Measurements from ENCODE around the gene C19orf44. TPM values are rescaled to one million over a fixed set of nuclear protein-coding genes. Genes with fewer than 3 reads are reported as not detected.

The C19orf44 gene
- total RNA-seq, 1 experiment from 2014 or later: 2.5 TPM

GRCh38 chr19:16467581-16467980 lies 28.6 kb upstream of the C19orf44 start:
- Histone ChIP-seq H3K9me2 (replicated peaks; ENCODE audit: low read length) (no peaks in the 10 kb centered on the region), H3K79me2 (ENCODE audit: low read length) (peaks cover 90% of the 10 kb centered on the region), H3K4me3 (ENCODE audit: low read length) (no peak overlapping the region), H3K36me3 (ENCODE audit: low read depth, low read length) (no peaks in the 10 kb centered on the region; the same call in 1 of the 2 replicates), H3K27me3 (ENCODE audit: low read length) (no peaks in the 10 kb centered on the region), H3K4me1 (ENCODE audit: insufficient read depth, low read length) (peaks cover 38% of the 10 kb centered on the region), H3F3A (ENCODE audit: low read length, unreplicated experiment) (no peaks in the 10 kb centered on the region), H3K9me3 (ENCODE audit: low read length) (no peaks in the 10 kb centered on the region), H3K9ac (ENCODE audit: low read length) (no peak overlapping the region), H4K20me1 (ENCODE audit: low read length) (peaks cover 17% of the 10 kb centered on the region), H3K4me2 (ENCODE audit: low read length) (no peak overlapping the region), H3K27ac (ENCODE audit: low read length) (no peak overlapping the region), H2AFZ (ENCODE audit: low read length) (no peak overlapping the region)
- ATAC-seq: no peak
- ChIA-PET CTCF (no interaction called here), POLR2A (ENCODE audit: unreplicated experiment) (no interaction called here)
- BruUV-seq (replicated peaks): no TSS peak
- intact Hi-C loops (cut with micrococcal nuclease): no loop called here
- DNase-seq: no peak
- no peak for TF ChIP-seq EZH2phosphoT487 (IDR thresholded peaks at IDR 0.05; ENCODE audit: borderline replicate concordance, low read length)
- no peak for TF ChIP-seq EZH2 (IDR thresholded peaks at IDR 0.05; ENCODE audit: low read length, unreplicated experiment)
- TF ChIP-seq CTCF (conservative IDR thresholded peaks at IDR 0.05; ENCODE audit: low read depth, low read length): no peak

GRCh38 chr19:16470541-16470910 lies 25.7 kb upstream of the C19orf44 start:
- no TSS peak for BruUV-seq (replicated peaks)
- peaks cover 60% of the 10 kb centered on the region for H3K79me2 ChIP-seq (ENCODE audit: low read length)

More at GRCh38 chr19:16470541-16470910, 25.7 kb upstream of the C19orf44 start:
- no peaks in the 10 kb centered on the region for H4K20me1 ChIP-seq (ENCODE audit: low read length)
- no peaks in the 10 kb centered on the region for H3K9me2 ChIP-seq (replicated peaks; ENCODE audit: low read length)
- no peak for ATAC-seq
- peak overlapping the region; percentile 94 for H3K4me3 ChIP-seq (ENCODE audit: low read length)
- TF ChIP-seq EZH2 (IDR thresholded peaks at IDR 0.05; ENCODE audit: low read length, unreplicated experiment) (no peak), EZH2phosphoT487 (IDR thresholded peaks at IDR 0.05; ENCODE audit: borderline replicate concordance, low read length) (no peak), CTCF (conservative IDR thresholded peaks at IDR 0.05; ENCODE audit: low read depth, low read length) (no peak)
- peak overlapping the region; percentile 92 for H3K4me2 ChIP-seq (ENCODE audit: low read length)
- no peaks in the 10 kb centered on the region for H3F3A ChIP-seq (ENCODE audit: low read length, unreplicated experiment)
- ChIA-PET CTCF (interaction anchor here (0.6 kb wide), 1 partner anchor 13 kb away, joined by 3 read pairs; no protein-coding TSS in a partner anchor), POLR2A (ENCODE audit: unreplicated experiment) (interaction anchor here (0.6 to 0.7 kb wide), 2 partner anchors 189 to 1189 kb away, joined by 3 to 6 read pairs; no protein-coding TSS in a partner anchor)
- no peaks in the 10 kb centered on the region for H3K9me3 ChIP-seq (ENCODE audit: low read length)
- H3K27me3 ChIP-seq (ENCODE audit: low read length): no peaks in the 10 kb centered on the region
- intact Hi-C loops (cut with micrococcal nuclease): no loop called here
- no peaks in the 10 kb centered on the region; the same call in 1 of the 2 replicates for H3K36me3 ChIP-seq (ENCODE audit: low read depth, low read length)
- peaks cover 20% of the 10 kb centered on the region for H3K4me1 ChIP-seq (ENCODE audit: insufficient read depth, low read length)
- peak overlapping the region; percentile 88 for H3K9ac ChIP-seq (ENCODE audit: low read length)
- DNase-seq: peak; percentile 19
- 0 out of 2 replicates have a peak overlapping the region, but pooled peaks have one; percentile 60 for H2AFZ ChIP-seq (ENCODE audit: low read length)
- H3K27ac ChIP-seq (ENCODE audit: low read length): peak overlapping the region; percentile 43

Measured in PC-3 (cell line).